Fibroblast of lung (primary cell): Measurements from ENCODE around the gene FIBIN. TPM values are rescaled to one million over a fixed set of nuclear protein-coding genes. Genes with fewer than 3 reads are reported as not detected.
A peak's percentile ranks its signal among the peaks of the same experiment; 100 is the strongest.

Experiments
- DNase-seq, 2 donors: peaks; one replicate each; pipeline versions ENCODE4 v3.0.0 to v3.0.0-alpha.2; 2010; ENCODE audit warnings: low read depth in 2 of 2
- H2AFZ ChIP-seq: 2 replicates; pipeline ENCODE4 v1.5.1; 2012; ENCODE audit warnings: low read length, control low read depth, inconsistent platforms
- H3K27ac ChIP-seq: 2 replicates; pipeline ENCODE4 v1.5.1; 2011; ENCODE audit warnings: low read length, control low read depth; ENCODE audit not compliant: insufficient read depth
- H3K27me3 ChIP-seq: 2 replicates; pipeline ENCODE4 v1.5.1; 2011; ENCODE audit warnings: mild to moderate bottlenecking, low read length; ENCODE audit not compliant: control insufficient read depth, insufficient read depth
- H3K36me3 ChIP-seq: 2 replicates; pipeline ENCODE4 v1.5.1; 2011; ENCODE audit warnings: low read length; ENCODE audit not compliant: control insufficient read depth, insufficient read depth
- H3K4me1 ChIP-seq: 2 replicates; pipeline ENCODE4 v1.5.1; 2011; ENCODE audit warnings: low read length; ENCODE audit not compliant: control insufficient read depth, insufficient read depth; ENCODE audit errors: extremely low read depth
- H3K4me2 ChIP-seq: 2 replicates; pipeline ENCODE4 v1.5.1; 2011; ENCODE audit warnings: low read length, control low read depth; ENCODE audit not compliant: insufficient read depth; ENCODE audit errors: extremely low read depth
- H3K4me3 ChIP-seq, 4 experiments: fragments of 200-600 bp in 1 of 4; sonication (generic) in 1 of 4; replicated peaks in 1 of 4; 2 replicates each; pipeline ENCODE4 v1.5.1; 2011 to 2016; ENCODE audit warnings: low read length in 4 of 4, low read depth in 3 of 4, mild to moderate bottlenecking in 3 of 4, control low read depth in 2 of 4, inconsistent platforms in 1 of 4, mixed read lengths in 1 of 4; ENCODE audit not compliant: insufficient read depth in 1 of 4; ENCODE audit errors: control extremely low read depth in 1 of 4
- H3K79me2 ChIP-seq: 2 replicates; pipeline ENCODE4 v1.5.1; 2012; ENCODE audit warnings: mild to moderate bottlenecking, low read length, inconsistent platforms; ENCODE audit not compliant: control insufficient read depth, insufficient read depth
- H3K9ac ChIP-seq: 2 replicates; pipeline ENCODE4 v1.5.1; 2011; ENCODE audit warnings: mild to moderate bottlenecking, low read length, control low read depth; ENCODE audit not compliant: insufficient read depth
- H3K9me3 ChIP-seq: 2 replicates; pipeline ENCODE4 v1.5.1; 2012; ENCODE audit warnings: low read depth, low read length; ENCODE audit not compliant: control insufficient read depth, insufficient read depth
- H4K20me1 ChIP-seq: 2 replicates; pipeline ENCODE4 v1.5.1; 2011; ENCODE audit warnings: low read length; ENCODE audit not compliant: control insufficient read depth, insufficient read depth; ENCODE audit errors: extremely low read depth
- EZH2 ChIP-seq: IDR thresholded peaks from 2 replicates; pipeline ENCODE4 v1.5.1; 2012; ENCODE audit warnings: low read length, control low read depth, mild to moderate bottlenecking; ENCODE audit errors: missing control alignments
- polyA plus RNA-seq, 2 donors: library from polyadenylated mRNA; depleted of rRNA in 1 of 2; stranded (reverse) in 1 of 2; unstranded in 1 of 2; fragments of >200 nt; gene quantifications; 2 replicates each; pipeline ENCODE4 v1.2.1, GENCODE V29; 2011 to 2012; ENCODE audit warnings: missing spikeins in 1 of 2
- total RNA-seq: library from RNA; depleted of rRNA; stranded (reverse); fragments of >200 nt; gene quantifications from 2 replicates; pipeline ENCODE4 v1.2.1, GENCODE V29; 2014
- TF ChIP-seq, protein P1 (sequence below), 2 donors: IDR thresholded peaks in 1 of 2; conservative IDR thresholded peaks in 1 of 2; 1 replicate in 1 of 2; 2 replicates in 1 of 2; pipeline ENCODE4 v1.5.1; 2011 to 2012; ENCODE audit warnings: low read length in 2 of 2, control low read depth in 1 of 2, inconsistent platforms in 1 of 2, low read depth in 1 of 2, mild to moderate bottlenecking in 1 of 2

The FIBIN gene
- total and polyA plus RNA-seq, 2 donors (not counting 1 experiment from before 2014, with no cell fraction given), result 14.9 to 89.8 TPM

DNA sequence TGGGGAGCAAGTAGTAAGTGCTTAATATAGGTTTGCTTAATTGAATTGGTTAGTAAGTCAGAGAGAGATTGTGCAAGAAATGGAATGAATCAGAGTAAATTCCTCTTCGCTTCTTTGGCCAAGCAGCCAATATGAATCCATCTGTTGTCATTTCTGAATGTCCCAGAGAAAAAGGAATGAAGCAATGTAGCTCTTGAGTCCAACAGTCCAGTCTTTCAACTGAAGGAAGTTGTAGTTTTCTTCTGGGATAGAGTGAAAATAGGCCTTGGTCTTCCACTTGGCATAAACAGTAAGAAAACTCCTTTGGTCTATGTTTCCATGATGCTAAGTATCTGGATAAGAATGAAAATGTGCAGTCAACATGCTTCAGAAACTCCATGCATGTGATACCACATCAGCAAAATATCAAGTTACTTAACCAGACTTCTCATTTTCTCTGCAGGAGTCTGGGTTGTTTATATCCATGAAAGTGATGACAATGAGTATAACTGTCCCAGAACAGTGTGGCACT lies 1.8 kb upstream of the FIBIN start:
- no peaks in the 10 kb centered on the region for H3K36me3 ChIP-seq
- no peaks in the 10 kb centered on the region for H4K20me1 ChIP-seq
- TF ChIP-seq, protein P1, sequence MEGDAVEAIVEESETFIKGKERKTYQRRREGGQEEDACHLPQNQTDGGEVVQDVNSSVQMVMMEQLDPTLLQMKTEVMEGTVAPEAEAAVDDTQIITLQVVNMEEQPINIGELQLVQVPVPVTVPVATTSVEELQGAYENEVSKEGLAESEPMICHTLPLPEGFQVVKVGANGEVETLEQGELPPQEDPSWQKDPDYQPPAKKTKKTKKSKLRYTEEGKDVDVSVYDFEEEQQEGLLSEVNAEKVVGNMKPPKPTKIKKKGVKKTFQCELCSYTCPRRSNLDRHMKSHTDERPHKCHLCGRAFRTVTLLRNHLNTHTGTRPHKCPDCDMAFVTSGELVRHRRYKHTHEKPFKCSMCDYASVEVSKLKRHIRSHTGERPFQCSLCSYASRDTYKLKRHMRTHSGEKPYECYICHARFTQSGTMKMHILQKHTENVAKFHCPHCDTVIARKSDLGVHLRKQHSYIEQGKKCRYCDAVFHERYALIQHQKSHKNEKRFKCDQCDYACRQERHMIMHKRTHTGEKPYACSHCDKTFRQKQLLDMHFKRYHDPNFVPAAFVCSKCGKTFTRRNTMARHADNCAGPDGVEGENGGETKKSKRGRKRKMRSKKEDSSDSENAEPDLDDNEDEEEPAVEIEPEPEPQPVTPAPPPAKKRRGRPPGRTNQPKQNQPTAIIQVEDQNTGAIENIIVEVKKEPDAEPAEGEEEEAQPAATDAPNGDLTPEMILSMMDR (conservative IDR thresholded peaks at IDR 0.05 in 1 of 2, IDR thresholded peaks at IDR 0.05 in 1 of 2; ENCODE audit: low read depth in 1 of 2, low read length in 2 of 2), result no peak
- TF ChIP-seq EZH2, result no peak
- H3K27ac ChIP-seq, result peak overlapping the region; percentile 17
- H3K9ac ChIP-seq, result no peak overlapping the region
- H3K4me1 ChIP-seq, result peaks cover 6% of the 10 kb centered on the region
- no peaks in the 10 kb centered on the region for H3K9me3 ChIP-seq
- H3K27me3 ChIP-seq, result no peaks in the 10 kb centered on the region
- no peak overlapping the region for H3K4me3 ChIP-seq
- H3K4me2 ChIP-seq, result peak overlapping the region; percentile 47
- no peaks in the 10 kb centered on the region for H3K79me2 ChIP-seq
- no peak overlapping the region for H2AFZ ChIP-seq
- DNase-seq, result peak; percentile 91 to 96

DNA sequence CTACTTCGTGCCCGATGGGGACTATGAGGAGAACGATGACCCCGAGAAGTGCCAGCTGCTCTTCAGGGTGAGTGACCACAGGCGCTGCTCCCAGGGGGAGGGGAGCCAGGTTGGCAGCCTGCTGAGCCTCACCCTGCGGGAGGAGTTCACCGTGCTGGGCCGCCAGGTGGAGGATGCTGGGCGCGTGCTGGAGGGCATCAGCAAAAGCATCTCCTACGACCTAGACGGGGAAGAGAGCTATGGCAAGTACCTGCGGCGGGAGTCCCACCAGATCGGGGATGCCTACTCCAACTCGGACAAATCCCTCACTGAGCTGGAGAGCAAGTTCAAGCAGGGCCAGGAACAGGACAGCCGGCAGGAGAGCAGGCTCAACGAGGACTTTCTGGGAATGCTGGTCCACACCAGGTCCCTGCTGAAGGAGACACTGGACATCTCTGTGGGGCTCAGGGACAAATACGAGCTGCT lies 751 bp downstream of the FIBIN start:
- Histone ChIP-seq H3K27ac (no peak overlapping the region), H3K4me1 (peaks cover 6% of the 10 kb centered on the region), H3K79me2 (no peaks in the 10 kb centered on the region), H3K36me3 (no peaks in the 10 kb centered on the region), H2AFZ (peak overlapping the region; percentile 8), H4K20me1 (no peaks in the 10 kb centered on the region), H3K9ac (no peak overlapping the region), H3K4me3 (peak overlapping the region; percentile 60 to 96 (median 72)), H3K27me3 (no peaks in the 10 kb centered on the region), H3K9me3 (no peaks in the 10 kb centered on the region), H3K4me2 (peak overlapping the region; percentile 84)
- DNase-seq, result no peak
- TF ChIP-seq, protein P1 (conservative IDR thresholded peaks at IDR 0.05 in 1 of 2, IDR thresholded peaks at IDR 0.05 in 1 of 2; ENCODE audit: low read depth in 1 of 2, low read length in 2 of 2), result no peak
- no peak for TF ChIP-seq EZH2

DNA sequence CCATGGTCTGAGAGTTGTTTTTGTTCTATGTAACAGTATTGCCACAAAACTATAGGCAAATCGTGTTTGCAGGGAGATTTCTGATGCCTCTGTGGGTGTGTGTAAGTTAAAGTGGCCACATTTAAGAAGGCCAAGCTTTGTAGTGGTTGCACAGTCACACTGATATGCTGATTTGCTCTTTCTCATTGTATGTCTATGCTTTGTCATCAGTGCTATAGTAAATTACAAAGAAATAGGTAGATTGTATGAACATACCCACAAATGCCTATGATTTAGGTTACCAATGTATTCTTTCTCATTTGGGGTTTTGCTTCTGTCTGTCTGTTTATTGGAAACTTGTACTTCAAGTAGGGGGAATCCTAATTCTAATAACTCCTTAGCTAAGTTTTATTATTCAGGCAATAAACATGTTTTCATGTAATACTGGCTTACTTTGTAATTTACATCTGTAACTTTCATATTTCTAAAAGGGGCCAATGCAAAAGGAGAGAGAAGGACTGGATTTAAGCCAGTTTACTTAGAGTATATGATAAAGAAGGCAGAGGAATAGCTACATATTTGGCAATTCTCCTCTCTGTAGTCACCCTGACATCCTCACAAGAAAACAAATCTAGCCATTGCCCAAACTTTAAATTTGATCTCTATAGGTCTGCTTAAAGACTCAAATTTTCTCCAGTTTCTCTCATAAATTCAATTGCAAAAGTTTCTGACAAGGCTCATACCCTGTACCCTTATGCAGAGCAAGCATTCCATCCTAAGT lies 2.0 kb downstream of the FIBIN start:
- Histone ChIP-seq H3K27ac (no peak overlapping the region), H3K4me1 (peaks cover 6% of the 10 kb centered on the region), H3K4me3 (peak overlapping the region; percentile 15 to 96 (median 70)), H3K4me2 (peak overlapping the region; percentile 84), H3K27me3 (no peaks in the 10 kb centered on the region), H3K36me3 (no peaks in the 10 kb centered on the region), H3K9me3 (no peaks in the 10 kb centered on the region), H3K79me2 (no peaks in the 10 kb centered on the region), H3K9ac (no peak overlapping the region), H2AFZ (no peak overlapping the region), H4K20me1 (no peaks in the 10 kb centered on the region)
- no peak for TF ChIP-seq EZH2
- TF ChIP-seq, protein P1 (conservative IDR thresholded peaks at IDR 0.05 in 1 of 2, IDR thresholded peaks at IDR 0.05 in 1 of 2; ENCODE audit: low read depth in 1 of 2, low read length in 2 of 2), result no peak
- DNase-seq, result peak in 1 of 2 donors; percentile 53
